ENCODE data around the gene MFSD8.

GRCh38 chr4:127965803-127966175 lies 816 bp upstream of the MFSD8 start:
- TF ChIP-seq PRDM15 (CRISPR knock-in tag; IDR thresholded peaks at IDR 0.05) = no peak
- peak; percentile 24; the same call in 1 of the 2 replicates for TF ChIP-seq E2F5 (CRISPR knock-in tag; IDR thresholded peaks at IDR 0.05)
- no peak for TF ChIP-seq ESRRA (CRISPR knock-in tag; IDR thresholded peaks at IDR 0.05; ENCODE audit: borderline replicate concordance)
- TF ChIP-seq USF2 (CRISPR knock-in tag; IDR thresholded peaks at IDR 0.05) = no peak
- TF ChIP-seq, protein P1, sequence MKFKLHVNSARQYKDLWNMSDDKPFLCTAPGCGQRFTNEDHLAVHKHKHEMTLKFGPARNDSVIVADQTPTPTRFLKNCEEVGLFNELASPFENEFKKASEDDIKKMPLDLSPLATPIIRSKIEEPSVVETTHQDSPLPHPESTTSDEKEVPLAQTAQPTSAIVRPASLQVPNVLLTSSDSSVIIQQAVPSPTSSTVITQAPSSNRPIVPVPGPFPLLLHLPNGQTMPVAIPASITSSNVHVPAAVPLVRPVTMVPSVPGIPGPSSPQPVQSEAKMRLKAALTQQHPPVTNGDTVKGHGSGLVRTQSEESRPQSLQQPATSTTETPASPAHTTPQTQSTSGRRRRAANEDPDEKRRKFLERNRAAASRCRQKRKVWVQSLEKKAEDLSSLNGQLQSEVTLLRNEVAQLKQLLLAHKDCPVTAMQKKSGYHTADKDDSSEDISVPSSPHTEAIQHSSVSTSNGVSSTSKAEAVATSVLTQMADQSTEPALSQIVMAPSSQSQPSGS (CRISPR knock-in tag; IDR thresholded peaks at IDR 0.05; ENCODE audit: borderline replicate concordance, low read depth) = no peak
- TF ChIP-seq, protein P2, sequence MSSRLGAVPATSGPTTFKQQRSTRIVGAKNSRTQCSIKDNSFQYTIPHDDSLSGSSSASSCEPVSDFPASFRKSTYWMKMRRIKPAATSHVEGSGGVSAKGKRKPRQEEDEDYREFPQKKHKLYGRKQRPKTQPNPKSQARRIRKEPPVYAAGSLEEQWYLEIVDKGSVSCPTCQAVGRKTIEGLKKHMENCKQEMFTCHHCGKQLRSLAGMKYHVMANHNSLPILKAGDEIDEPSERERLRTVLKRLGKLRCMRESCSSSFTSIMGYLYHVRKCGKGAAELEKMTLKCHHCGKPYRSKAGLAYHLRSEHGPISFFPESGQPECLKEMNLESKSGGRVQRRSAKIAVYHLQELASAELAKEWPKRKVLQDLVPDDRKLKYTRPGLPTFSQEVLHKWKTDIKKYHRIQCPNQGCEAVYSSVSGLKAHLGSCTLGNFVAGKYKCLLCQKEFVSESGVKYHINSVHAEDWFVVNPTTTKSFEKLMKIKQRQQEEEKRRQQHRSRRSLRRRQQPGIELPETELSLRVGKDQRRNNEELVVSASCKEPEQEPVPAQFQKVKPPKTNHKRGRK (CRISPR knock-in tag; IDR thresholded peaks at IDR 0.05; ENCODE audit: borderline replicate concordance) = no peak
- TF ChIP-seq NFYB (CRISPR knock-in tag; conservative IDR thresholded peaks at IDR 0.05; ENCODE audit: low read depth) = no peak
- TF ChIP-seq, protein P3, sequence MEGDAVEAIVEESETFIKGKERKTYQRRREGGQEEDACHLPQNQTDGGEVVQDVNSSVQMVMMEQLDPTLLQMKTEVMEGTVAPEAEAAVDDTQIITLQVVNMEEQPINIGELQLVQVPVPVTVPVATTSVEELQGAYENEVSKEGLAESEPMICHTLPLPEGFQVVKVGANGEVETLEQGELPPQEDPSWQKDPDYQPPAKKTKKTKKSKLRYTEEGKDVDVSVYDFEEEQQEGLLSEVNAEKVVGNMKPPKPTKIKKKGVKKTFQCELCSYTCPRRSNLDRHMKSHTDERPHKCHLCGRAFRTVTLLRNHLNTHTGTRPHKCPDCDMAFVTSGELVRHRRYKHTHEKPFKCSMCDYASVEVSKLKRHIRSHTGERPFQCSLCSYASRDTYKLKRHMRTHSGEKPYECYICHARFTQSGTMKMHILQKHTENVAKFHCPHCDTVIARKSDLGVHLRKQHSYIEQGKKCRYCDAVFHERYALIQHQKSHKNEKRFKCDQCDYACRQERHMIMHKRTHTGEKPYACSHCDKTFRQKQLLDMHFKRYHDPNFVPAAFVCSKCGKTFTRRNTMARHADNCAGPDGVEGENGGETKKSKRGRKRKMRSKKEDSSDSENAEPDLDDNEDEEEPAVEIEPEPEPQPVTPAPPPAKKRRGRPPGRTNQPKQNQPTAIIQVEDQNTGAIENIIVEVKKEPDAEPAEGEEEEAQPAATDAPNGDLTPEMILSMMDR (IDR thresholded peaks at IDR 0.05) = no peak
- no peak for TF ChIP-seq NR2C2 (CRISPR knock-in tag; IDR thresholded peaks at IDR 0.05)
- no peak for TF ChIP-seq TCF7 (CRISPR knock-in tag; IDR thresholded peaks at IDR 0.05; ENCODE audit: low read depth)
- TF ChIP-seq GABPB1 (CRISPR knock-in tag; IDR thresholded peaks at IDR 0.05) = no peak
- TF ChIP-seq, protein P4, sequence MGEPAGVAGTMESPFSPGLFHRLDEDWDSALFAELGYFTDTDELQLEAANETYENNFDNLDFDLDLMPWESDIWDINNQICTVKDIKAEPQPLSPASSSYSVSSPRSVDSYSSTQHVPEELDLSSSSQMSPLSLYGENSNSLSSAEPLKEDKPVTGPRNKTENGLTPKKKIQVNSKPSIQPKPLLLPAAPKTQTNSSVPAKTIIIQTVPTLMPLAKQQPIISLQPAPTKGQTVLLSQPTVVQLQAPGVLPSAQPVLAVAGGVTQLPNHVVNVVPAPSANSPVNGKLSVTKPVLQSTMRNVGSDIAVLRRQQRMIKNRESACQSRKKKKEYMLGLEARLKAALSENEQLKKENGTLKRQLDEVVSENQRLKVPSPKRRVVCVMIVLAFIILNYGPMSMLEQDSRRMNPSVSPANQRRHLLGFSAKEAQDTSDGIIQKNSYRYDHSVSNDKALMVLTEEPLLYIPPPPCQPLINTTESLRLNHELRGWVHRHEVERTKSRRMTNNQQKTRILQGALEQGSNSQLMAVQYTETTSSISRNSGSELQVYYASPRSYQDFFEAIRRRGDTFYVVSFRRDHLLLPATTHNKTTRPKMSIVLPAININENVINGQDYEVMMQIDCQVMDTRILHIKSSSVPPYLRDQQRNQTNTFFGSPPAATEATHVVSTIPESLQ (CRISPR knock-in tag; IDR thresholded peaks at IDR 0.05) = no peak
- no peak for TF ChIP-seq ELF4 (CRISPR knock-in tag; IDR thresholded peaks at IDR 0.05; ENCODE audit: low read depth)
- TF ChIP-seq RELA (CRISPR knock-in tag; IDR thresholded peaks at IDR 0.05; ENCODE audit: borderline replicate concordance) = no peak

Measured in WTC11 (cell line).